Loucy (cell line): ENCODE measurements around the gene GAPVD1.

ENCODE experiments used
- H2AFZ ChIP-seq: fragments of 200-600 bp; sonication (generic); 2 replicates; pipeline ENCODE4 v1.6.0; 2016; ENCODE audit warnings: antibody characterized with exemption, mild to moderate bottlenecking, low read length, moderate library complexity
- H3F3A ChIP-seq: fragments of 200-600 bp; 2 replicates; pipeline ENCODE4 v1.6.0; 2016; ENCODE audit warnings: antibody characterized with exemption, low read depth, mild to moderate bottlenecking
- H3K27me3 ChIP-seq: fragments of 200-600 bp; sonication (generic); 2 replicates; pipeline ENCODE4 v1.6.1; 2014; ENCODE audit warnings: low read length, mild to moderate bottlenecking; ENCODE audit not compliant: insufficient read depth, poor library complexity, severe bottlenecking
- H3K36me3 ChIP-seq: fragments of 200-600 bp; sonication (generic); 2 replicates; pipeline ENCODE4 v1.6.1; 2016; ENCODE audit warnings: low read length; ENCODE audit not compliant: insufficient read depth
- H3K4me1 ChIP-seq: fragments of 200-600 bp; sonication (generic); 2 replicates; pipeline ENCODE4 v1.5.1; 2014; ENCODE audit warnings: low read length, mild to moderate bottlenecking; ENCODE audit not compliant: insufficient read depth, poor library complexity, severe bottlenecking
- H3K4me2 ChIP-seq: fragments of 200-600 bp; sonication (generic); 2 replicates; pipeline ENCODE4 v1.6.0; 2014; ENCODE audit warnings: antibody characterized with exemption, low read length, low read depth, mild to moderate bottlenecking; ENCODE audit not compliant: poor library complexity, severe bottlenecking
- H3K4me3 ChIP-seq: fragments of 200-600 bp; sonication (generic); 2 replicates; pipeline ENCODE4 v1.5.1; 2014; ENCODE audit warnings: low read length, mild to moderate bottlenecking, mixed read lengths; ENCODE audit not compliant: poor library complexity, severe bottlenecking
- H3K79me2 ChIP-seq: fragments of 200-600 bp; sonication (generic); 2 replicates; pipeline ENCODE4 v1.6.1; 2014; ENCODE audit warnings: low read length; ENCODE audit not compliant: insufficient read depth
- H3K9ac ChIP-seq: fragments of 200-600 bp; sonication (generic); 2 replicates; pipeline ENCODE4 v1.6.0; 2014; ENCODE audit warnings: mild to moderate bottlenecking, low read depth, low read length, moderate library complexity; ENCODE audit not compliant: poor library complexity, severe bottlenecking
- H3K9me2 ChIP-seq: fragments of 200-600 bp; sonication (generic); replicated peaks from 2 replicates; pipeline ENCODE4 v1.6.1; 2016; ENCODE audit warnings: low read depth, low read length, mixed read lengths
- H3K9me3 ChIP-seq: fragments of 200-600 bp; sonication (generic); 2 replicates; pipeline ENCODE4 v1.6.1; 2014; ENCODE audit warnings: mild to moderate bottlenecking, antibody characterized with exemption, low read length, low read depth; ENCODE audit not compliant: insufficient read depth
- H4K20me1 ChIP-seq: fragments of 200-600 bp; sonication (generic); 2 replicates; pipeline ENCODE4 v1.6.0; 2014; ENCODE audit warnings: antibody characterized with exemption, low read length, mild to moderate bottlenecking; ENCODE audit not compliant: insufficient read depth, poor library complexity, severe bottlenecking
- CTCF ChIP-seq: fragments of 200-600 bp; sonication (generic); conservative IDR thresholded peaks from 2 replicates; pipeline ENCODE4 v1.5.1; 2014; ENCODE audit warnings: mild to moderate bottlenecking, antibody characterized with exemption, low read length
- EZH2phosphoT487 ChIP-seq: fragments of 200-600 bp; IDR thresholded peaks from 2 replicates; pipeline ENCODE4 v1.6.1; 2018; ENCODE audit warnings: antibody characterized with exemption, mild to moderate bottlenecking, moderate library complexity, borderline replicate concordance

The GAPVD1 gene

GRCh38 chr9:125268394-125269013 is 6.9 kb downstream of the GAPVD1 start:
- peaks cover 96% of the 10 kb centered on the region for H3K79me2 ChIP-seq
- H4K20me1 ChIP-seq = peaks cover 55% of the 10 kb centered on the region
- no peaks in the 10 kb centered on the region for H3K9me3 ChIP-seq
- no peak for TF ChIP-seq CTCF
- TF ChIP-seq EZH2phosphoT487 = no peak
- no peak overlapping the region for H2AFZ ChIP-seq
- no peaks in the 10 kb centered on the region for H3K27me3 ChIP-seq
- no peak overlapping the region for H3K4me3 ChIP-seq
- peak overlapping the region; percentile 43 for H3K4me2 ChIP-seq
- no peaks in the 10 kb centered on the region for H3K9me2 ChIP-seq
- H3K9ac ChIP-seq = no peak overlapping the region
- no peaks in the 10 kb centered on the region for H3K36me3 ChIP-seq
- peaks cover 3% of the 10 kb centered on the region; the same call in 1 of the 2 replicates for H3F3A ChIP-seq
- peaks cover 24% of the 10 kb centered on the region for H3K4me1 ChIP-seq

DNA sequence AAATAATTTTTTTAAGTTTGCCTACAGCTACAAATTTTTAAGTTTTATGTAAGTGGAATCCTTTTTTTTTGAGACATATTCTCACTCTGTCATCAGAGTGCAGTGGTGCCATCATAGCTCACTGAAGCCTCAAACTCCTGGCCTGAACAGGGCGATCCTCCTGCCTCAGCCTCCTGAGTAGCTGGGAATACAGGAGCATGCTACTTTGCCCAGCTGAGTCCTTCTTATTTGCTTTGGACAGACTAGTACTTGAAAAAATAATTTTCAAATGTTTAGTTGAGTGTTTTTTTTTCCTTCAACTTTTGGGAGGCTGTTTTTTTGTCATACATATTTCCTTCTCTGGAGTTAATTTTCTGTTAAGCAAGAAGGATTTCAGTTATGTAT is 7.4 kb downstream of the GAPVD1 start:
- Histone ChIP-seq H3K27me3 (no peaks in the 10 kb centered on the region), H3K9ac (no peak overlapping the region), H3F3A (peaks cover 3% of the 10 kb centered on the region; the same call in 1 of the 2 replicates), H3K79me2 (peaks cover 95% of the 10 kb centered on the region), H3K9me3 (no peaks in the 10 kb centered on the region), H3K36me3 (no peaks in the 10 kb centered on the region), H3K4me3 (no peak overlapping the region), H3K4me1 (peaks cover 22% of the 10 kb centered on the region), H3K9me2 (no peaks in the 10 kb centered on the region), H4K20me1 (peaks cover 54% of the 10 kb centered on the region), H3K4me2 (peak overlapping the region; percentile 43), H2AFZ (no peak overlapping the region)
- TF ChIP-seq EZH2phosphoT487 (no peak), CTCF (no peak)

GRCh38 chr9:125271081-125271480 is 9.5 kb downstream of the GAPVD1 start:
- H3F3A ChIP-seq = no peaks in the 10 kb centered on the region; the same call in 1 of the 2 replicates
- H3K36me3 ChIP-seq = no peaks in the 10 kb centered on the region
- no peak overlapping the region for H2AFZ ChIP-seq
- H3K4me2 ChIP-seq = no peak overlapping the region
- peaks cover 97% of the 10 kb centered on the region for H3K79me2 ChIP-seq
- no peak for TF ChIP-seq CTCF
- no peak for TF ChIP-seq EZH2phosphoT487
- no peaks in the 10 kb centered on the region for H3K9me2 ChIP-seq
- no peaks in the 10 kb centered on the region for H3K27me3 ChIP-seq
- peaks cover 12% of the 10 kb centered on the region for H3K4me1 ChIP-seq
- H3K4me3 ChIP-seq = no peak overlapping the region
- H3K9me3 ChIP-seq = no peaks in the 10 kb centered on the region
- H4K20me1 ChIP-seq = peaks cover 47% of the 10 kb centered on the region
- H3K9ac ChIP-seq = no peak overlapping the region
